ENCODE measurements around the gene POLDIP2. TPM values are rescaled to one million over a fixed set of nuclear protein-coding genes. Genes with fewer than 3 reads are reported as not detected.

The POLDIP2 gene
- total RNA-seq, 2 donors from 2014 or later, result 78.2 to 91.2 TPM

- Mint-ChIP-seq H3K36me3 (ENCODE audit: insufficient read depth in 2 of 2) (peaks cover 0 to 3% of the 10 kb centered on the region in 2 donors), H3K27ac (no peak overlapping the region), H3K4me1 (ENCODE audit: low read depth) (peaks cover 16% of the 10 kb centered on the region), H3K4me3 (no peak overlapping the region), H3K9me3 (no peaks in the 10 kb centered on the region), H3K27me3 (ENCODE audit: low read depth) (no peaks in the 10 kb centered on the region)
- no peak for DNase-seq
- no peak for ATAC-seq (replicated peaks in 1 of 2)
These were observed 11.0 kb upstream of the POLDIP2 start for GRCh38 chr17:28368306-28368831.

GRCh38 chr17:28367641-28368305 lies 10.4 kb upstream of the POLDIP2 start:
- no peak overlapping the region for H3K27ac Mint-ChIP-seq
- DNase-seq, result no peak
- no peaks in the 10 kb centered on the region for H3K36me3 Mint-ChIP-seq (ENCODE audit: insufficient read depth in 2 of 2)
- H3K9me3 Mint-ChIP-seq, result no peaks in the 10 kb centered on the region
- no peak for ATAC-seq (replicated peaks in 1 of 2)
- H3K4me1 Mint-ChIP-seq (ENCODE audit: low read depth), result peaks cover 10% of the 10 kb centered on the region
- no peaks in the 10 kb centered on the region for H3K27me3 Mint-ChIP-seq (ENCODE audit: low read depth)
- H3K4me3 Mint-ChIP-seq, result no peak overlapping the region

GRCh38 chr17:28366605-28367004 lies 9.3 kb upstream of the POLDIP2 start:
- Mint-ChIP-seq H3K27me3 (ENCODE audit: low read depth) (no peaks in the 10 kb centered on the region), H3K4me3 (no peak overlapping the region), H3K4me1 (ENCODE audit: low read depth) (peaks cover 6% of the 10 kb centered on the region), H3K27ac (no peak overlapping the region), H3K36me3 (ENCODE audit: insufficient read depth in 2 of 2) (no peaks in the 10 kb centered on the region), H3K9me3 (no peaks in the 10 kb centered on the region)
- ATAC-seq (replicated peaks in 1 of 2) (no peak), DNase-seq (no peak)

GRCh38 chr17:28365487-28365886 lies 8.2 kb upstream of the POLDIP2 start:
- ATAC-seq (replicated peaks in 1 of 2) (no peak), DNase-seq (no peak)
- H3K27ac Mint-ChIP-seq, result no peak overlapping the region
- no peak overlapping the region for H3K4me3 Mint-ChIP-seq
- peaks cover 0 to under 1% of the 10 kb centered on the region in 2 donors for H3K36me3 Mint-ChIP-seq (ENCODE audit: insufficient read depth in 2 of 2)
- no peaks in the 10 kb centered on the region for H3K27me3 Mint-ChIP-seq (ENCODE audit: low read depth)
- no peaks in the 10 kb centered on the region for H3K4me1 Mint-ChIP-seq (ENCODE audit: low read depth)
- no peaks in the 10 kb centered on the region for H3K9me3 Mint-ChIP-seq

GRCh38 chr17:28364665-28365363 lies 7.5 kb upstream of the POLDIP2 start, which contains the start of gene SEBOX:
TSS of gene SEBOX (minus strand) at chr17:28365199. CDS start at chr17:28365151, 48 bp downstream.
- ATAC-seq (replicated peaks in 1 of 2) (no peak), DNase-seq (no peak)
- Mint-ChIP-seq H3K4me3 (no peak within 1 kb of the TSS), H3K9me3 (no peaks in the 10 kb centered on the region), H3K27me3 (ENCODE audit: low read depth) (no peaks in the 10 kb centered on the region), H3K36me3 (ENCODE audit: insufficient read depth in 2 of 2) (peaks cover 0 to 3% of the 10 kb centered on the region in 2 donors), H3K27ac (no peak within 1 kb of the TSS), H3K4me1 (ENCODE audit: low read depth) (no peaks in the 10 kb centered on the region)

GRCh38 chr17:28363776-28364650 lies 6.7 kb upstream of the POLDIP2 start:
- Mint-ChIP-seq H3K4me1 (ENCODE audit: low read depth) (no peaks in the 10 kb centered on the region), H3K9me3 (no peaks in the 10 kb centered on the region), H3K27ac (no peak overlapping the region), H3K4me3 (no peak overlapping the region), H3K27me3 (ENCODE audit: low read depth) (no peaks in the 10 kb centered on the region), H3K36me3 (ENCODE audit: insufficient read depth in 2 of 2) (peaks cover 2 to 4% of the 10 kb centered on the region in 2 donors)
- DNase-seq, result no peak
- no peak for ATAC-seq (replicated peaks in 1 of 2)

- ATAC-seq (replicated peaks in 1 of 2) (no peak), DNase-seq (no peak)
- no peaks in the 10 kb centered on the region for H3K27me3 Mint-ChIP-seq (ENCODE audit: low read depth)
- no peak overlapping the region for H3K27ac Mint-ChIP-seq
- no peaks in the 10 kb centered on the region for H3K9me3 Mint-ChIP-seq
- no peak overlapping the region for H3K4me3 Mint-ChIP-seq
- H3K4me1 Mint-ChIP-seq (ENCODE audit: low read depth), result peaks cover 6% of the 10 kb centered on the region
- H3K36me3 Mint-ChIP-seq (ENCODE audit: insufficient read depth in 2 of 2), result peaks cover 2 to 4% of the 10 kb centered on the region in 2 donors
These were observed 5.9 kb upstream of the POLDIP2 start for GRCh38 chr17:28363186-28363585.

- H3K36me3 Mint-ChIP-seq (ENCODE audit: insufficient read depth in 2 of 2), result peaks cover 4% of the 10 kb centered on the region in 2 donors
- no peak for ATAC-seq (replicated peaks in 1 of 2)
- peaks cover 24% of the 10 kb centered on the region for H3K4me1 Mint-ChIP-seq (ENCODE audit: low read depth)
- no peak for DNase-seq
- no peaks in the 10 kb centered on the region for H3K9me3 Mint-ChIP-seq
- no peaks in the 10 kb centered on the region for H3K27me3 Mint-ChIP-seq (ENCODE audit: low read depth)
- peak overlapping the region; percentile 100 for H3K27ac Mint-ChIP-seq
- H3K4me3 Mint-ChIP-seq, result peak overlapping the region; percentile 97 to 99
These were observed 522 bp upstream of the POLDIP2 start for GRCh38 chr17:28357901-28358197.

- DNase-seq (no peak), ATAC-seq (replicated peaks in 1 of 2) (no peak)
- Mint-ChIP-seq H3K4me1 (ENCODE audit: low read depth) (no peaks in the 10 kb centered on the region), H3K36me3 (ENCODE audit: insufficient read depth in 2 of 2) (peaks cover 3 to 9% of the 10 kb centered on the region in 2 donors), H3K27me3 (ENCODE audit: low read depth) (no peaks in the 10 kb centered on the region), H3K27ac (peak overlapping the region; percentile 51), H3K9me3 (no peaks in the 10 kb centered on the region), H3K4me3 (no peak overlapping the region)
These were observed 7.1 kb downstream of the POLDIP2 start for GRCh38 chr17:28350271-28350670.

- no peak for DNase-seq
- Mint-ChIP-seq H3K4me3 (no peak overlapping the region), H3K9me3 (no peaks in the 10 kb centered on the region), H3K27ac (no peak overlapping the region), H3K4me1 (ENCODE audit: low read depth) (no peaks in the 10 kb centered on the region), H3K36me3 (ENCODE audit: insufficient read depth in 2 of 2) (peaks cover 3 to 9% of the 10 kb centered on the region in 2 donors), H3K27me3 (ENCODE audit: low read depth) (no peaks in the 10 kb centered on the region)
- no peak for ATAC-seq (replicated peaks in 1 of 2)
These were observed 8.3 kb downstream of the POLDIP2 start for GRCh38 chr17:28348979-28349378.

- H3K36me3 Mint-ChIP-seq (ENCODE audit: insufficient read depth in 2 of 2), result peaks cover 1 to 9% of the 10 kb centered on the region in 2 donors
- ATAC-seq (replicated peaks in 1 of 2) (no peak), DNase-seq (no peak)
- H3K9me3 Mint-ChIP-seq, result no peaks in the 10 kb centered on the region
- no peak overlapping the region for H3K27ac Mint-ChIP-seq
- peaks cover 4% of the 10 kb centered on the region for H3K4me1 Mint-ChIP-seq (ENCODE audit: low read depth)
- no peaks in the 10 kb centered on the region for H3K27me3 Mint-ChIP-seq (ENCODE audit: low read depth)
- no peak overlapping the region for H3K4me3 Mint-ChIP-seq
These were observed 10.0 kb downstream of the POLDIP2 start for GRCh38 chr17:28347261-28347891.

- Mint-ChIP-seq H3K27ac (no peak overlapping the region), H3K36me3 (ENCODE audit: insufficient read depth in 2 of 2) (peaks cover 1 to 9% of the 10 kb centered on the region in 2 donors), H3K9me3 (no peaks in the 10 kb centered on the region), H3K4me3 (no peak overlapping the region), H3K27me3 (ENCODE audit: low read depth) (no peaks in the 10 kb centered on the region), H3K4me1 (ENCODE audit: low read depth) (peaks cover 4% of the 10 kb centered on the region)
- ATAC-seq (replicated peaks in 1 of 2) (no peak), DNase-seq (no peak)
These were observed 10.5 kb downstream of the POLDIP2 start for GRCh38 chr17:28346746-28347246.
